ENCODE measurements around the gene MGAT1. TPM values are rescaled to one million over a fixed set of nuclear protein-coding genes. Genes with fewer than 3 reads are reported as not detected.
"Not testable (repeated sequence)": the region's sequence is repeated elsewhere in the genome, so short reads cannot be mapped to it uniquely, and the experiment has no call there.

MGAT1 gene
- polyA plus RNA-seq, 2 of the 4 experiments (the other 2 are of a cell fraction), result 53.0 to 61.8 TPM

- FAIRE-seq; H3K27ac ChIP-seq; DNase-seq (ENCODE audit: low read depth in 1 of 2, low spot score in 1 of 2); H3K4me3 ChIP-seq; H3K9me3 ChIP-seq; H3K4me2 ChIP-seq; ATAC-seq: not testable (repeated sequence)
- 80% methylated on average over 14 of the region's 14 CpGs for WGBS (ENCODE audit: missing lambda C conversion rate)
- POLR2A ChIA-PET, result interaction anchor here (1.1 kb wide), 1 partner anchor 79 kb away, joined by 3 read pairs; the partner anchor contains the start of gene ZFP62
- CTCF ChIA-PET, result interaction anchor here (1.2 to 1.9 kb wide), 2 partner anchors 30 to 87 kb away, joined by 3 to 10 read pairs; no protein-coding TSS in a partner anchor
- H3K4me1 ChIP-seq, result peaks cover 15% of the 10 kb centered on the region
Measured at GRCh38 chr5:180781900-180782326, 20.7 kb downstream of the MGAT1 start.

- DNase-seq (ENCODE audit: low read depth in 1 of 2, low spot score in 1 of 2), result no peak
- Histone ChIP-seq H3K4me1 (peaks cover 5% of the 10 kb centered on the region), H3K9me3 (no peaks in the 10 kb centered on the region), H3K4me2 (no peak overlapping the region), H3K27ac (no peak overlapping the region), H3K4me3 (no peak overlapping the region)
- CTCF ChIA-PET, result interaction anchor here (0.8 kb wide), 1 partner anchor 13 kb away, joined by 3 read pairs; no protein-coding TSS in a partner anchor
- no peak for ATAC-seq
- WGBS (ENCODE audit: missing lambda C conversion rate), result 63% methylated on average over 10 of the region's 10 CpGs
- TF ChIP-seq JUN (IDR thresholded peaks at IDR 0.05) (no peak), CHD2 (IDR thresholded peaks at IDR 0.05; ENCODE audit: low read length, partially characterized antibody) (no peak), TP53 (CRISPR knock-in tag; IDR thresholded peaks at IDR 0.05) (no peak), SMC3 (IDR thresholded peaks at IDR 0.05) (no peak), HMGXB4 (CRISPR knock-in tag; IDR thresholded peaks at IDR 0.05; ENCODE audit: borderline replicate concordance) (no peak), MAX (IDR thresholded peaks at IDR 0.05) (no peak), ZNF302 (CRISPR knock-in tag; IDR thresholded peaks at IDR 0.05) (no peak), CBX8 (IDR thresholded peaks at IDR 0.05) (no peak)
- POLR2A ChIA-PET, result no interaction called here
- no peak for FAIRE-seq
Measured at GRCh38 chr5:180779985-180780610, 22.5 kb downstream of the MGAT1 start.

GRCh38 chr5:180777475-180777874 lies 25.1 kb downstream of the MGAT1 start:
- no peak overlapping the region for H3K4me2 ChIP-seq

GRCh38 chr5:180776376-180776775 lies 26.2 kb downstream of the MGAT1 start:
- Histone ChIP-seq H3K9me3 (0 out of 3 replicates have a peak, but pooled peaks cover 2% of the 10 kb centered on the region), H3K4me3 (no peak overlapping the region), H3K27ac (no peak overlapping the region), H3K4me2 (no peak overlapping the region), H3K4me1 (no peaks in the 10 kb centered on the region)
- FAIRE-seq (no peak), DNase-seq (ENCODE audit: low read depth in 1 of 2, low spot score in 1 of 2) (no peak), ATAC-seq (no peak)
- ChIA-PET CTCF (no interaction called here), POLR2A (no interaction called here)
- 89% methylated on average over 1 of the region's 1 CpG for whole genome bisulfite sequencing (ENCODE audit: missing lambda C conversion rate)
- TF ChIP-seq ELK1 (IDR thresholded peaks at IDR 0.05; ENCODE audit: low read depth, low read length) (no peak), MYC (IDR thresholded peaks at IDR 0.05; ENCODE audit: borderline replicate concordance, low read length) (no peak), TP53 (CRISPR knock-in tag; IDR thresholded peaks at IDR 0.05) (no peak), TFCP2L1 (CRISPR knock-in tag; IDR thresholded peaks at IDR 0.05) (no peak), BCL3 (IDR thresholded peaks at IDR 0.05) (no peak), GATA3 (IDR thresholded peaks at IDR 0.05; ENCODE audit: borderline replicate concordance) (no peak), ZFP36 (IDR thresholded peaks at IDR 0.05; ENCODE audit: borderline replicate concordance, partially characterized antibody) (no peak), ATOH8 (CRISPR knock-in tag; IDR thresholded peaks at IDR 0.05; ENCODE audit: low read depth) (no peak), FOXS1 (CRISPR knock-in tag; IDR thresholded peaks at IDR 0.05) (no peak), HOXB13 (CRISPR knock-in tag; IDR thresholded peaks at IDR 0.05; ENCODE audit: low read depth) (no peak), CEBPB (IDR thresholded peaks at IDR 0.05) (no peak), CBX8 (IDR thresholded peaks at IDR 0.05) (no peak), SREBF2 (IDR thresholded peaks at IDR 0.05) (no peak), POLR2A (IDR thresholded peaks at IDR 0.05; ENCODE audit: low read length) (no peak), KDM1A (IDR thresholded peaks at IDR 0.05; ENCODE audit: low read depth) (no peak), POLR2AphosphoS2 (conservative IDR thresholded peaks at IDR 0.05; ENCODE audit: low read length) (no peak), ESRRA (IDR thresholded peaks at IDR 0.05; ENCODE audit: borderline replicate concordance, low read length) (no peak)

More at GRCh38 chr5:180777475-180777874, 25.1 kb downstream of the MGAT1 start:
- Histone ChIP-seq H3K27ac (no peak overlapping the region), H3K4me1 (no peaks in the 10 kb centered on the region), H3K4me3 (no peak overlapping the region), H3K9me3 (no peaks in the 10 kb centered on the region)
- CTCF ChIA-PET, result no interaction called here
- WGBS (ENCODE audit: missing lambda C conversion rate), result 93% methylated on average over 1 of the region's 1 CpG
- POLR2A ChIA-PET, result no interaction called here
- TF ChIP-seq RARB (CRISPR knock-in tag; IDR thresholded peaks at IDR 0.05) (no peak), KDM5A (IDR thresholded peaks at IDR 0.05) (no peak), TP53 (CRISPR knock-in tag; IDR thresholded peaks at IDR 0.05) (no peak), NPAS2 (CRISPR knock-in tag; IDR thresholded peaks at IDR 0.05; ENCODE audit: borderline replicate concordance) (no peak), ZNF302 (CRISPR knock-in tag; IDR thresholded peaks at IDR 0.05) (no peak), CBX8 (IDR thresholded peaks at IDR 0.05) (no peak)
- ATAC-seq, result no peak
- no peak for FAIRE-seq
- DNase-seq (ENCODE audit: low read depth in 1 of 2, low spot score in 1 of 2), result no peak

Data from A549 (cell line).